ENCODE data around the gene HOOK2.

Gene HOOK2

GRCh38 chr19:12782424-12783290, 7.3 kb upstream of the HOOK2 start:
- DNase-seq: peak; percentile 89

GRCh38 chr19:12782174-12782423, 6.7 kb upstream of the HOOK2 start:
- no peak for DNase-seq

- DNase-seq: no peak
Observed at GRCh38 chr19:12779162-12779993, 4.0 kb upstream of the HOOK2 start.

- DNase-seq: no peak
Observed at GRCh38 chr19:12778905-12779161, 3.5 kb upstream of the HOOK2 start.

GRCh38 chr19:12778017-12778904, 2.9 kb upstream of the HOOK2 start:
- peak; percentile 61 for DNase-seq

- DNase-seq: peak; percentile 88
Observed at GRCh38 chr19:12777217-12778016, 2.1 kb upstream of the HOOK2 start.

- no peak for DNase-seq
Observed at GRCh38 chr19:12773571-12773970, 1.8 kb downstream of the HOOK2 start.

- no peak for DNase-seq
Observed at GRCh38 chr19:12772323-12772722, 3.0 kb downstream of the HOOK2 start.

GRCh38 chr19:12770922-12771321, 4.4 kb downstream of the HOOK2 start:
- DNase-seq: no peak

- DNase-seq: peak; percentile 70
Observed at GRCh38 chr19:12769689-12770088, 5.7 kb downstream of the HOOK2 start.

- no peak for DNase-seq
Observed at GRCh38 chr19:12767666-12768065, 7.7 kb downstream of the HOOK2 start.

- no peak for DNase-seq
Observed at GRCh38 chr19:12767150-12767549, 8.2 kb downstream of the HOOK2 start.

GRCh38 chr19:12766051-12766521, 9.3 kb downstream of the HOOK2 start:
- DNase-seq: peak; percentile 84

GRCh38 chr19:12764698-12765097, 10.7 kb downstream of the HOOK2 start:
- DNase-seq: no peak

GRCh38 chr19:12763100-12763499, 12.3 kb downstream of the HOOK2 start:
- no peak for DNase-seq

- DNase-seq: no peak
Observed at GRCh38 chr19:12759686-12760085, 15.7 kb downstream of the HOOK2 start.

GRCh38 chr19:12757544-12758274, 17.6 kb downstream of the HOOK2 start:
- peak; percentile 80 for DNase-seq

GRCh38 chr19:12756150-12756883, 19.0 kb downstream of the HOOK2 start:
- DNase-seq: no peak

- DNase-seq: no peak
Observed at GRCh38 chr19:12754465-12755196, 20.7 kb downstream of the HOOK2 start.

GRCh38 chr19:12752056-12752781, 23.1 kb downstream of the HOOK2 start:
- DNase-seq: no peak
